ENCODE data around the gene PCDH15.

DNA sequence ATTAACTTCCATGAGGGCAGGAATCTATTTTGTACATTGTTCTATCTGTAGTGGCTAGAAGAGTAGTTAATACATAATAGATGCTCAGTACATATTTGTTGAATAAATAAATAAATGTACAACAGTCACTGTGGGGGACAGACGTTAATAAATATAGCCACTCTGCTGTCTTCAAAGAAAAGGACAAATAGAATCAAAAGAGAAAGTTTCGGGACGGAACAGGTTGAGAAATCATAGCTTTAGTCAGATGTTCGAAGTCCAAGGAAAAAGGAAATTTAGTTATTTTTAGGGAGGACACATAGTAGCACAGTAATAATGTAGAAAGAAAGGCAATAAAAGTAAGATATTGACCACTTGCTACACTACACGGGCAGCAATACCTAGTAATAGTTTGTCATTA lies 861.4 kb downstream of the PCDH15 start:
- TF ChIP-seq TAF1 (IDR thresholded peaks at IDR 0.05; ENCODE audit: control insufficient read depth, extremely low read depth, insufficient read depth, low read length, severe bottlenecking) (no peak), EP300 (IDR thresholded peaks at IDR 0.05; ENCODE audit: low read length) (no peak), ZNF589 (CRISPR knock-in tag; IDR thresholded peaks at IDR 0.05; ENCODE audit: low read depth) (no peak)
- TF ChIP-seq, protein P1, sequence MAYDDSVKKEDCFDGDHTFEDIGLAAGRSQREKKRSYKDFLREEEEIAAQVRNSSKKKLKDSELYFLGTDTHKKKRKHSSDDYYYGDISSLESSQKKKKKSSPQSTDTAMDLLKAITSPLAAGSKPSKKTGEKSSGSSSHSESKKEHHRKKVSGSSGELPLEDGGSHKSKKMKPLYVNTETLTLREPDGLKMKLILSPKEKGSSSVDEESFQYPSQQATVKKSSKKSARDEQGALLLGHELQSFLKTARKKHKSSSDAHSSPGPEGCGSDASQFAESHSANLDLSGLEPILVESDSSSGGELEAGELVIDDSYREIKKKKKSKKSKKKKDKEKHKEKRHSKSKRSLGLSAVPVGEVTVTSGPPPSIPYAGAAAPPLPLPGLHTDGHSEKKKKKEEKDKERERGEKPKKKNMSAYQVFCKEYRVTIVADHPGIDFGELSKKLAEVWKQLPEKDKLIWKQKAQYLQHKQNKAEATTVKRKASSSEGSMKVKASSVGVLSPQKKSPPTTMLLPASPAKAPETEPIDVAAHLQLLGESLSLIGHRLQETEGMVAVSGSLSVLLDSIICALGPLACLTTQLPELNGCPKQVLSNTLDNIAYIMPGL (CRISPR knock-in tag; IDR thresholded peaks at IDR 0.05), result no peak

Data from K562 (cell line).